HepG2 (cell line): ENCODE results near the gene NFATC4. TPM values are rescaled to one million over a fixed set of nuclear protein-coding genes. Genes with fewer than 3 reads are reported as not detected.

ENCODE experiments used
- ATAC-seq: fragments of 200-7000 bp; cut with Tn5 transposase; 3 replicates; pipeline ENCODE4 v1.9.1; 2020; ENCODE audit warnings: mild to moderate bottlenecking, moderate library complexity
- BruUV-seq: library from RNA; stranded (reverse); fragments of 400-500 nt; replicated peaks from 2 replicates; lab custom pipeline; 2021; lab: Mats Ljungman, UMichigan
- CTCF ChIA-PET: fragments of 300-600 bp; formaldehyde crosslinking; extraction: SDS; loops from one replicate; lab custom pipeline; 2021; ENCODE audit warnings: low total read pairs, inconsistent platforms, low intra/inter-chr PET ratio; lab: Yijun Ruan, JAX
- POLR2A ChIA-PET: fragments of 350-600 bp; sonication (Branson Sonifier 250); formaldehyde crosslinking; loops from one replicate; lab custom pipeline; 2020; ENCODE audit warnings: antibody characterized with exemption, inconsistent platforms; lab: Yijun Ruan, JAX
- DNase-seq: peaks from one replicate; pipeline ENCODE4 v3.0.0-alpha.2; 2015; ENCODE audit warnings: low spot score
- FAIRE-seq: peaks from 3 replicates; lab custom pipeline; 2011; peaks lifted over from hg19 to GRCh38; lab: Jason Lieb, UNC
- H2AFZ ChIP-seq: one replicate; pipeline ENCODE4 v1.6.1; 2011; ENCODE audit warnings: low read length, inconsistent platforms
- H3K27ac ChIP-seq: fragments of 300-600 bp; 3 replicates; pipeline ENCODE4 v1.8.0; 2011; ENCODE audit warnings: mixed run types, mild to moderate bottlenecking, mixed read lengths, low read length, inconsistent platforms; ENCODE audit not compliant: insufficient read depth; ENCODE audit errors: extremely low read length
- H3K27me3 ChIP-seq, 2 experiments: fragments of 200-600 bp in 1 of 2; 2 replicates in 1 of 2; 3 replicates in 1 of 2; pipeline versions ENCODE4 v1.6.0 to v1.8.0; 2011; ENCODE audit warnings: low read length in 2 of 2, mild to moderate bottlenecking in 2 of 2, moderate library complexity in 2 of 2, inconsistent platforms in 1 of 2; ENCODE audit not compliant: insufficient read depth in 2 of 2, control insufficient read depth in 1 of 2
- H3K36me3 ChIP-seq, 2 experiments: fragments of 200-600 bp in 1 of 2; replicated peaks in 1 of 2; 2 replicates in 1 of 2; 3 replicates in 1 of 2; pipeline versions ENCODE4 v1.5.1 to v1.8.0; 2011; ENCODE audit warnings: low read length in 2 of 2, inconsistent platforms in 1 of 2; ENCODE audit not compliant: insufficient read depth in 2 of 2, control insufficient read depth in 1 of 2
- H3K4me1 ChIP-seq: 2 replicates; pipeline ENCODE4 v1.5.1; 2012; ENCODE audit warnings: low read length, inconsistent platforms; ENCODE audit not compliant: insufficient read depth
- H3K4me2 ChIP-seq: 2 replicates; pipeline ENCODE4 v1.6.0; 2011; ENCODE audit warnings: low read depth, low read length, inconsistent platforms
- H3K4me3 ChIP-seq, 3 experiments: fragments of 200-600 bp in 1 of 3; sonication (generic), shearing (Covaris generic) in 1 of 3; replicated peaks in 1 of 3; 2 replicates each; pipeline ENCODE4 v1.5.1; 2011 to 2016; ENCODE audit warnings: low read length in 3 of 3, inconsistent platforms in 2 of 3, low read depth in 2 of 3, mild to moderate bottlenecking in 2 of 3, control low read depth in 1 of 3, mixed read lengths in 1 of 3; ENCODE audit not compliant: insufficient read depth in 1 of 3
- H3K79me2 ChIP-seq: one replicate; pipeline ENCODE4 v1.6.1; 2011; ENCODE audit warnings: low read length, inconsistent platforms; ENCODE audit not compliant: insufficient read depth
- H3K9ac ChIP-seq: 2 replicates; pipeline ENCODE4 v1.6.0; 2011; ENCODE audit warnings: mild to moderate bottlenecking, low read depth, low read length, inconsistent platforms; ENCODE audit not compliant: insufficient read depth
- H3K9me3 ChIP-seq: 2 replicates; pipeline ENCODE4 v1.5.1; 2012; ENCODE audit warnings: mild to moderate bottlenecking, low read length
- H4K20me1 ChIP-seq: 2 replicates; pipeline ENCODE4 v1.6.0; 2011; ENCODE audit warnings: inconsistent platforms, mild to moderate bottlenecking, low read length, moderate library complexity; ENCODE audit not compliant: insufficient read depth
- BORCS8-MEF2B ChIP-seq: sonication (generic); formaldehyde crosslinking; IDR thresholded peaks from 2 replicates; pipeline ENCODE4 v1.8.0; 2022; ENCODE audit warnings: mild to moderate bottlenecking, missing genetic modification reagents
- FOXM1 ChIP-seq: sonication (generic); formaldehyde crosslinking; IDR thresholded peaks from 2 replicates; pipeline ENCODE4 v1.5.0; 2020; ENCODE audit warnings: missing genetic modification reagents
- GATA4 ChIP-seq: sonication (generic); IDR thresholded peaks from 2 replicates; pipeline ENCODE4 v1.6.1; 2016; ENCODE audit warnings: antibody characterized with exemption, low read depth, borderline replicate concordance
- HMG20B ChIP-seq: conservative IDR thresholded peaks from 2 replicates; pipeline ENCODE4 v1.6.1; 2016; ENCODE audit warnings: missing genetic modification reagents, missing compliant biosample characterization
- MED8 ChIP-seq: sonication (generic); formaldehyde crosslinking; IDR thresholded peaks from 2 replicates; pipeline ENCODE4 v1.8.1; 2023; ENCODE audit warnings: mild to moderate bottlenecking, missing genetic modification reagents; ENCODE audit not compliant: insufficient replicate concordance
- NFKB2 ChIP-seq: sonication (generic); formaldehyde crosslinking; IDR thresholded peaks from 2 replicates; pipeline ENCODE4 v1.4.0; 2020; ENCODE audit warnings: missing genetic modification reagents, borderline replicate concordance
- NR2F2 ChIP-seq: IDR thresholded peaks from 2 replicates; pipeline ENCODE4 v1.6.1; 2012; ENCODE audit warnings: low read depth, inconsistent platforms, borderline replicate concordance
- SOX5 ChIP-seq: IDR thresholded peaks from 2 replicates; pipeline ENCODE4 v1.6.1; 2016; ENCODE audit warnings: borderline replicate concordance
- TBL1XR1 ChIP-seq: fragments of 150-350 bp; IDR thresholded peaks from 2 replicates; pipeline ENCODE4 v1.6.1; 2014; ENCODE audit warnings: borderline replicate concordance, low read length; ENCODE audit not compliant: partially characterized antibody
- TSC22D2 ChIP-seq: sonication (generic); formaldehyde crosslinking; IDR thresholded peaks from 2 replicates; pipeline ENCODE4 v1.5.1; 2020; ENCODE audit warnings: missing genetic modification reagents, mild to moderate bottlenecking, borderline replicate concordance
- ZBTB42 ChIP-seq: sonication (generic); formaldehyde crosslinking; IDR thresholded peaks from 2 replicates; pipeline ENCODE4 v1.5.0; 2020; ENCODE audit warnings: mild to moderate bottlenecking, missing genetic modification reagents
- ZNF225 ChIP-seq: sonication (generic); formaldehyde crosslinking; IDR thresholded peaks from 2 replicates; pipeline ENCODE4 v1.4.0; 2020; ENCODE audit warnings: mild to moderate bottlenecking, missing genetic modification reagents
- ZNF350 ChIP-seq: sonication (generic); formaldehyde crosslinking; IDR thresholded peaks from 2 replicates; pipeline ENCODE4 v1.4.0; 2020; ENCODE audit warnings: mild to moderate bottlenecking, low read depth, missing genetic modification reagents, borderline replicate concordance
- ZNF562 ChIP-seq: sonication (generic); formaldehyde crosslinking; IDR thresholded peaks from 2 replicates; pipeline ENCODE4 v1.8.0; 2022; ENCODE audit warnings: missing genetic modification reagents, borderline replicate concordance
- ZNF569 ChIP-seq: sonication (generic); formaldehyde crosslinking; IDR thresholded peaks from 2 replicates; pipeline ENCODE4 v1.5.0; 2020; ENCODE audit warnings: mild to moderate bottlenecking, missing genetic modification reagents, moderate library complexity, borderline replicate concordance
- ZNF768 ChIP-seq: sonication (generic); formaldehyde crosslinking; IDR thresholded peaks from 2 replicates; pipeline ENCODE4 v1.4.0; 2020; ENCODE audit warnings: missing genetic modification reagents
- WGBS: methylation state at CpG from one replicate; pipeline ENCODE4 v1.1.6; 2017; ENCODE audit warnings: low lambda C conversion rate; 5-methylcytosine and 5-hydroxymethylcytosine counted together
- in situ Hi-C: cut with HindIII; loops from 2 replicates; pipeline ENCODE4 v1.10.0; 2017; ENCODE audit warnings: low pct_unique_long_range_greater_than_20kb; ENCODE audit not compliant: extremely low pct_ligation_motif_present
- intact Hi-C: fragments of 100-400 bp; cut with micrococcal nuclease; formaldehyde crosslinking; loops from one replicate; pipeline ENCODE4 v1.10.0; 2022; ENCODE audit not compliant: unreplicated experiment
- polyA plus RNA-seq, 8 experiments: library from polyadenylated mRNA; depleted of rRNA in 3 of 8; stranded (reverse) in 7 of 8; unstranded in 1 of 8; fragments of >200 nt; fragmentation: Illumina TruSeq in 4 of 8; extraction: Trizol in 4 of 8; gene quantifications; 2 replicates each; pipeline versions ENCODE4 v1.2.1 to v1.2.3, GENCODE V29; 2011 to 2016; ENCODE audit warnings: low read depth in 4 of 8, missing spikeins in 1 of 8, mixed read lengths in 1 of 8; ENCODE audit not compliant: insufficient read depth in 1 of 8
- total RNA-seq, 5 experiments: library from RNA; depleted of rRNA; stranded (reverse); fragments of >200 nt; fragmentation: Illumina TruSeq; extraction: Trizol; gene quantifications; 2 replicates each; pipeline ENCODE4 v1.2.3, GENCODE V29; 2016; ENCODE audit warnings: low read depth in 1 of 5
- TF ChIP-seq, protein P1 (sequence below): sonication (generic); formaldehyde crosslinking; IDR thresholded peaks from 2 replicates; pipeline ENCODE4 v1.4.0; 2020; ENCODE audit warnings: missing genetic modification reagents
- TF ChIP-seq, protein P2 (sequence below): sonication (generic); formaldehyde crosslinking; IDR thresholded peaks from 2 replicates; pipeline ENCODE4 v1.5.0; 2020; ENCODE audit warnings: mild to moderate bottlenecking, missing genetic modification reagents

The NFATC4 gene
- total and polyA plus RNA-seq, 2 of the 13 experiments (the other 11 are each of a cell fraction or from before 2014, with no cell fraction given): 0.04 to 0.15 TPM

DNA sequence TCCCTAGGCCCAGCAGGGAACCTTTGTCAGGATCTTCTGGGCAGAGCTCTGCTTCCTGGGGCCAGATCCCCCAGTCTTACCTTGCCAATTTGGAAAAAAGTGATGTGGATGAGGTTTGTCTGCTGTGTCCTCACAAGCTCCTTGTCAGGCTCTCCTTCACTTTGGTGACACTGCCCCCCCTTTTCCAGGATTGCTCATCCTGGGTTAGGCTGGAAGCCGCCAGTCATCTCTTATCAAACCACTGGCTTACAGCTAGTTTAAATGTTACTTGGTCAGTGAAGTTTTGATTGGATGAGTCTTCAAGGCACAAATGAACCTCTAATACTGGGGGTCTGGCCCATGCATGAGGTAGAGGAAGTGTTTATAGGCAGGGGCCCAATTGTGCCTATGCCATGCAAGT, 46.1 kb downstream of the NFATC4 start (continued):
- no peak for TF ChIP-seq SOX5 (CRISPR knock-in tag)
- TF ChIP-seq TBL1XR1: no peak
- TF ChIP-seq GATA4: no peak
- TF ChIP-seq TSC22D2 (CRISPR knock-in tag): no peak
- TF ChIP-seq BORCS8-MEF2B (CRISPR knock-in tag): no peak
- no peak for TF ChIP-seq ZNF569 (CRISPR knock-in tag)

DNA sequence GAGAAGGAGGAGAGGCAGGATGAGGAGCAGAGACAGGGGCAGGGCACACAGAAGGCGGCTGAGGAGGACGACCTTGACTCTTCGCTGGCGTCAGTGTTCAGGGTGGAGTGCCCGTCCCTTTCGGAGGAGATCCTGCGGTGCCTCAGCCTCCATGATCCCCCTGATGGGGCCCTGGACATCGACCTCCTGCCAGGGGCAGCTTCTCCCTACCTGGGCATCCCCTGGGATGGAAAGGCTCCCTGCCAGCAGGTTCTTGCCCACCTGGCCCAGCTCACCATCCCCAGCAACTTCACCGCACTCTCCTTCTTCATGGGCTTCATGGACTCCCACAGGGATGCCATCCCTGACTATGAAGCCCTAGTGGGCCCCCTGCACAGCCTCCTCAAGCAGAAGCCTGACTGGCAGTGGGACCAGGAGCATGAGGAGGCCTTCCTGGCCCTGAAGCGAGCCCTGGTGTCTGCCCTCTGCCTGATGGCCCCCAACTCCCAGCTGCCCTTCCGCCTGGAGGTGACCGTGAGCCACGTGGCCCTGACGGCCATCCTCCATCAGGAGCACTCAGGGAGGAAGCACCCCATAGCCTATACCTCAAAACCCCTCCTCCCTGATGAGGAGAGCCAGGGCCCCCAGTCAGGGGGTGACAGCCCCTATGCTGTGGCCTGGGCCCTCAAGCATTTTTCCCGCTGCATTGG, 46.9 kb downstream of the NFATC4 start:
- Histone ChIP-seq H3K9me3 (no peaks in the 10 kb centered on the region), H3K4me3 (no peak overlapping the region), H4K20me1 (no peaks in the 10 kb centered on the region), H3K27me3 (peaks cover 0 to under 1% of the 10 kb centered on the region in 2 experiments; a peak in 2 of 5 replicates), H3K4me1 (no peaks in the 10 kb centered on the region), H3K79me2 (no peaks in the 10 kb centered on the region), H3K27ac (no peak overlapping the region), H3K36me3 (no peaks in the 10 kb centered on the region), H3K9ac (no peak overlapping the region), H3K4me2 (no peak overlapping the region), H2AFZ (no peak overlapping the region)
- FAIRE-seq: no peak
- ATAC-seq: no peak
- 68% methylated on average over 15 of the region's 15 CpGs for WGBS
- BruUV-seq: no TSS peak
- intact Hi-C loops (no loop called here), in situ Hi-C loops (no loop called here)
- TF ChIP-seq, protein P1, sequence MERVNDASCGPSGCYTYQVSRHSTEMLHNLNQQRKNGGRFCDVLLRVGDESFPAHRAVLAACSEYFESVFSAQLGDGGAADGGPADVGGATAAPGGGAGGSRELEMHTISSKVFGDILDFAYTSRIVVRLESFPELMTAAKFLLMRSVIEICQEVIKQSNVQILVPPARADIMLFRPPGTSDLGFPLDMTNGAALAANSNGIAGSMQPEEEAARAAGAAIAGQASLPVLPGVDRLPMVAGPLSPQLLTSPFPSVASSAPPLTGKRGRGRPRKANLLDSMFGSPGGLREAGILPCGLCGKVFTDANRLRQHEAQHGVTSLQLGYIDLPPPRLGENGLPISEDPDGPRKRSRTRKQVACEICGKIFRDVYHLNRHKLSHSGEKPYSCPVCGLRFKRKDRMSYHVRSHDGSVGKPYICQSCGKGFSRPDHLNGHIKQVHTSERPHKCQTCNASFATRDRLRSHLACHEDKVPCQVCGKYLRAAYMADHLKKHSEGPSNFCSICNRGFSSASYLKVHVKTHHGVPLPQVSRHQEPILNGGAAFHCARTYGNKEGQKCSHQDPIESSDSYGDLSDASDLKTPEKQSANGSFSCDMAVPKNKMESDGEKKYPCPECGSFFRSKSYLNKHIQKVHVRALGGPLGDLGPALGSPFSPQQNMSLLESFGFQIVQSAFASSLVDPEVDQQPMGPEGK: no peak
- TF ChIP-seq MED8 (no peak), ZNF350 (CRISPR knock-in tag) (no peak), HMG20B (CRISPR knock-in tag) (no peak), ZNF225 (CRISPR knock-in tag) (no peak), ZNF768 (CRISPR knock-in tag) (0 out of 2 replicates have a peak, but pooled peaks have one; percentile 13), FOXM1 (CRISPR knock-in tag) (no peak), ZBTB42 (peak; percentile 26; the same call in 1 of the 2 replicates), NFKB2 (0 out of 2 replicates have a peak, but pooled peaks have one; percentile 12), ZNF562 (no peak), NR2F2 (no peak)
- TF ChIP-seq, protein P2, sequence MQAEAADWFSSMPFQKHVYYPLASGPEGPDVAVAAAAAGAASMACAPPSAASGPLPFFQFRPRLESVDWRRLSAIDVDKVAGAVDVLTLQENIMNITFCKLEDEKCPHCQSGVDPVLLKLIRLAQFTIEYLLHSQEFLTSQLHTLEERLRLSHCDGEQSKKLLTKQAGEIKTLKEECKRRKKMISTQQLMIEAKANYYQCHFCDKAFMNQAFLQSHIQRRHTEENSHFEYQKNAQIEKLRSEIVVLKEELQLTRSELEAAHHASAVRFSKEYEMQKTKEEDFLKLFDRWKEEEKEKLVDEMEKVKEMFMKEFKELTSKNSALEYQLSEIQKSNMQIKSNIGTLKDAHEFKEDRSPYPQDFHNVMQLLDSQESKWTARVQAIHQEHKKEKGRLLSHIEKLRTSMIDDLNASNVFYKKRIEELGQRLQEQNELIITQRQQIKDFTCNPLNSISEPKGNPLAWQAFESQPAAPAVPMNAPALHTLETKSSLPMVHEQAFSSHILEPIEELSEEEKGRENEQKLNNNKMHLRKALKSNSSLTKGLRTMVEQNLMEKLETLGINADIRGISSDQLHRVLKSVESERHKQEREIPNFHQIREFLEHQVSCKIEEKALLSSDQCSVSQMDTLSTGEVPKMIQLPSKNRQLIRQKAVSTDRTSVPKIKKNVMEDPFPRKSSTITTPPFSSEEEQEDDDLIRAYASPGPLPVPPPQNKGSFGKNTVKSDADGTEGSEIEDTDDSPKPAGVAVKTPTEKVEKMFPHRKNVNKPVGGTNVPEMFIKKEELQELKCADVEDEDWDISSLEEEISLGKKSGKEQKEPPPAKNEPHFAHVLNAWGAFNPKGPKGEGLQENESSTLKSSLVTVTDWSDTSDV (CRISPR knock-in tag): 0 out of 2 replicates have a peak, but pooled peaks have one; percentile 44
- POLR2A ChIA-PET: interaction anchor here (1.9 kb wide), 1 partner anchor 15 kb away, joined by 9 read pairs; the partner anchor contains the start of genes CBLN3 and KHNYN
- CTCF ChIA-PET: no interaction called here
- DNase-seq: no peak
